ENCODE results near the gene KCNQ1. TPM values are rescaled to one million over a fixed set of nuclear protein-coding genes. Genes with fewer than 3 reads are reported as not detected.
A peak's percentile ranks its signal among the peaks of the same experiment; 100 is the strongest.

The KCNQ1 gene
- polyA plus RNA-seq, 1 of the 3 experiments (the other 2 are of a cell fraction) = 0.05 TPM

GRCh38 chr11:2708151-2708581, 263.4 kb downstream of the KCNQ1 start:
- POLR2A ChIA-PET = interaction anchor here (2.0 kb wide), 1 partner anchor 8 kb away, joined by 13 read pairs; the partner anchor contains the start of gene KCNQ1OT1
- CTCF ChIA-PET = interaction anchor here (0.9 to 4.2 kb wide), 8 partner anchors 12 to 184 kb away, joined by 3 to 26 read pairs (median 4); partner anchors contain the start of gene CDKN1C
- TF ChIP-seq TAF1 (IDR thresholded peaks at IDR 0.05; ENCODE audit: borderline replicate concordance, low read depth, low read length) (no peak), RXRA (IDR thresholded peaks at IDR 0.05; ENCODE audit: borderline replicate concordance, low read depth) (no peak), FOXJ3 (CRISPR knock-in tag; IDR thresholded peaks at IDR 0.05) (no peak), SIN3A (IDR thresholded peaks at IDR 0.05; ENCODE audit: borderline replicate concordance, low read depth, low read length) (no peak), FOSL2 (IDR thresholded peaks at IDR 0.05; ENCODE audit: borderline replicate concordance, low read depth) (no peak), RCOR1 (IDR thresholded peaks at IDR 0.05; ENCODE audit: low read length) (no peak), NFIC (IDR thresholded peaks at IDR 0.05; ENCODE audit: borderline replicate concordance) (no peak)
- TF ChIP-seq, protein P1, sequence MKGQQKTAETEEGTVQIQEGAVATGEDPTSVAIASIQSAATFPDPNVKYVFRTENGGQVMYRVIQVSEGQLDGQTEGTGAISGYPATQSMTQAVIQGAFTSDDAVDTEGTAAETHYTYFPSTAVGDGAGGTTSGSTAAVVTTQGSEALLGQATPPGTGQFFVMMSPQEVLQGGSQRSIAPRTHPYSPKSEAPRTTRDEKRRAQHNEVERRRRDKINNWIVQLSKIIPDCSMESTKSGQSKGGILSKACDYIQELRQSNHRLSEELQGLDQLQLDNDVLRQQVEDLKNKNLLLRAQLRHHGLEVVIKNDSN (IDR thresholded peaks at IDR 0.05; ENCODE audit: borderline replicate concordance, low read depth) = no peak

GRCh38 chr11:2708757-2709281, 264.0 kb downstream of the KCNQ1 start:
- CTCF ChIA-PET = interaction anchor here (1.0 to 4.2 kb wide), 5 partner anchors 11 to 183 kb away, joined by 3 to 26 read pairs (median 4); partner anchors contain the start of gene CDKN1C
- Histone ChIP-seq H3K27me3 (ENCODE audit: insufficient read depth) (no peaks in the 10 kb centered on the region), H4K20me1 (ENCODE audit: insufficient read depth) (no peaks in the 10 kb centered on the region), H3K27ac (ENCODE audit: low read depth in 2 of 2, low read length in 1 of 2) (peak overlapping the region in 1 of 2 experiments; percentile 76; a peak in 2 of 4 replicates), H3K9me3 (0 out of 2 replicates have a peak, but pooled peaks cover 3% of the 10 kb centered on the region), H3K36me3 (replicated peaks in 1 of 2; ENCODE audit: control insufficient read depth in 1 of 2, insufficient read depth in 2 of 2, low read length in 1 of 2) (no peaks in the 10 kb centered on the region), H3K4me3 (ENCODE audit: low read depth in 2 of 2, low read length in 1 of 2) (no peak overlapping the region), H3K4me2 (no peak overlapping the region), H3F3A (replicated peaks; ENCODE audit: insufficient read depth) (no peaks in the 10 kb centered on the region), H2AFZ (ENCODE audit: low read depth) (no peak overlapping the region), H3K9ac (no peak overlapping the region), H3K9me2 (no peaks in the 10 kb centered on the region), H3K79me2 (ENCODE audit: insufficient read depth) (no peaks in the 10 kb centered on the region), H3K4me1 (ENCODE audit: control insufficient read depth in 1 of 2, insufficient read depth in 2 of 2, low read depth in 1 of 2, low read length in 1 of 2) (peaks cover 0 to 60% of the 10 kb centered on the region in 2 experiments; a peak in 1 of 4 replicates)
- 52% methylated on average over 11 of the region's 14 CpGs for WGBS (ENCODE audit: low lambda C conversion rate)
- TF ChIP-seq MXI1 (IDR thresholded peaks at IDR 0.05; ENCODE audit: low read depth, low read length) (0 out of 2 replicates have a peak, but pooled peaks have one; percentile 9), FOXM1 (IDR thresholded peaks at IDR 0.05; ENCODE audit: low read depth) (no peak)
- POLR2A ChIA-PET = interaction anchor here (1.4 to 2.0 kb wide), 2 partner anchors 9 to 176 kb away, joined by 4 to 13 read pairs; partner anchors contain the start of gene KCNQ1OT1
- peak; percentile 82 for DNase-seq

More at GRCh38 chr11:2708151-2708581, 263.4 kb downstream of the KCNQ1 start:
- no peak overlapping the region for H2AFZ ChIP-seq (ENCODE audit: low read depth)
- no peaks in the 10 kb centered on the region for H3K9me2 ChIP-seq
- 67% methylated on average over 11 of the region's 11 CpGs for WGBS (ENCODE audit: low lambda C conversion rate)
- no peaks in the 10 kb centered on the region for H3K27me3 ChIP-seq (ENCODE audit: insufficient read depth)
- no peak for DNase-seq
- no peaks in the 10 kb centered on the region for H3K79me2 ChIP-seq (ENCODE audit: insufficient read depth)
- 0 out of 2 replicates have a peak, but pooled peaks cover 3% of the 10 kb centered on the region for H3K9me3 ChIP-seq
- H3K4me2 ChIP-seq = no peak overlapping the region
- H3K4me3 ChIP-seq (ENCODE audit: low read depth in 2 of 2, low read length in 1 of 2) = no peak overlapping the region
- H3K27ac ChIP-seq (ENCODE audit: low read depth in 2 of 2, low read length in 1 of 2) = peak overlapping the region in 1 of 2 experiments; percentile 76; a peak in 1 of 4 replicates
- H3F3A ChIP-seq (replicated peaks; ENCODE audit: insufficient read depth) = no peaks in the 10 kb centered on the region
- H3K9ac ChIP-seq = no peak overlapping the region
- H4K20me1 ChIP-seq (ENCODE audit: insufficient read depth) = no peaks in the 10 kb centered on the region
- H3K36me3 ChIP-seq (replicated peaks in 1 of 2; ENCODE audit: control insufficient read depth in 1 of 2, insufficient read depth in 2 of 2, low read length in 1 of 2) = no peaks in the 10 kb centered on the region
- H3K4me1 ChIP-seq (ENCODE audit: control insufficient read depth in 1 of 2, insufficient read depth in 2 of 2, low read depth in 1 of 2, low read length in 1 of 2) = peaks cover 0 to 60% of the 10 kb centered on the region in 2 experiments; a peak in 1 of 4 replicates

All from SK-N-SH (cell line).